Esophagus squamous epithelium (tissue), 4 donors: ENCODE data around the gene ZFP36.

Experiments
- CTCF ChIP-seq, 6 experiments: fragments of 450-650 bp in 4 of 6; fragments of 200-600 bp in 2 of 6; sonication (generic) in 2 of 6; IDR thresholded peaks; one replicate each; pipeline ENCODE4 v1.5.1; 2016 to 2019; ENCODE audit warnings: antibody characterized with exemption in 6 of 6, mild to moderate bottlenecking in 4 of 6, moderate library complexity in 4 of 6
- POLR2A ChIP-seq, 4 donors: fragments of 450-650 bp; IDR thresholded peaks; one replicate each; pipeline ENCODE4 v1.6.1; 2017; ENCODE audit warnings: antibody characterized with exemption in 4 of 4, mild to moderate bottlenecking in 4 of 4, moderate library complexity in 3 of 4

GRCh38 chr19:39407410-39407659, 688 bp downstream of the ZFP36 start:
- TF ChIP-seq POLR2A (IDR thresholded peaks at IDR 0.05) (no peak), CTCF (IDR thresholded peaks at IDR 0.05) (no peak)
